ENCODE measurements around the gene COMMD3.
"Not testable (repeated sequence)": the region's sequence is repeated elsewhere in the genome, so short reads cannot be mapped to it uniquely, and the experiment has no call there.

COMMD3 gene

GRCh38 chr10:22309180-22310000 is 6.8 kb upstream of the COMMD3 start:
- DNase-seq (ENCODE audit: low spot score in 2 of 2) (no peak), ATAC-seq (replicated peaks; ENCODE audit: extremely low read depth, poor library complexity, severe bottlenecking) (no peak)
- H3K9me3 Mint-ChIP-seq, result no peaks in the 10 kb centered on the region
- H3K4me1 Mint-ChIP-seq, result no peaks in the 10 kb centered on the region
- no peak overlapping the region for H3K4me3 Mint-ChIP-seq
- no peak overlapping the region for H3K27ac Mint-ChIP-seq (ENCODE audit: low read depth)
- H3K36me3 Mint-ChIP-seq (ENCODE audit: insufficient read depth), result no peaks in the 10 kb centered on the region
- H3K27me3 Mint-ChIP-seq, result peaks cover 38% of the 10 kb centered on the region

GRCh38 chr10:22310012-22310411 is 6.2 kb upstream of the COMMD3 start:
- H3K4me1 Mint-ChIP-seq; H3K36me3 Mint-ChIP-seq (ENCODE audit: insufficient read depth); H3K9me3 Mint-ChIP-seq; DNase-seq (ENCODE audit: low spot score in 2 of 2); H3K27ac Mint-ChIP-seq (ENCODE audit: low read depth); ATAC-seq (replicated peaks; ENCODE audit: extremely low read depth, poor library complexity, severe bottlenecking); H3K4me3 Mint-ChIP-seq: not testable (repeated sequence)
- peaks cover 32% of the 10 kb centered on the region for H3K27me3 Mint-ChIP-seq

GRCh38 chr10:22310928-22311327 is 5.3 kb upstream of the COMMD3 start:
- H3K4me1 Mint-ChIP-seq, result peaks cover 6% of the 10 kb centered on the region
- H3K27ac Mint-ChIP-seq (ENCODE audit: low read depth), result no peak overlapping the region
- no peaks in the 10 kb centered on the region for H3K9me3 Mint-ChIP-seq
- no peak for ATAC-seq (replicated peaks; ENCODE audit: extremely low read depth, poor library complexity, severe bottlenecking)
- DNase-seq (ENCODE audit: low spot score in 2 of 2), result no peak
- peaks cover 2% of the 10 kb centered on the region for H3K36me3 Mint-ChIP-seq (ENCODE audit: insufficient read depth)
- H3K27me3 Mint-ChIP-seq, result peaks cover 23% of the 10 kb centered on the region
- H3K4me3 Mint-ChIP-seq, result no peak overlapping the region

- Mint-ChIP-seq H3K27ac (ENCODE audit: low read depth) (no peak overlapping the region), H3K36me3 (ENCODE audit: insufficient read depth) (peaks cover 4% of the 10 kb centered on the region), H3K4me3 (peak overlapping the region; percentile 94), H3K27me3 (peaks cover 8% of the 10 kb centered on the region), H3K9me3 (no peaks in the 10 kb centered on the region), H3K4me1 (peaks cover 17% of the 10 kb centered on the region)
- DNase-seq (ENCODE audit: low spot score in 2 of 2) (no peak), ATAC-seq (replicated peaks; ENCODE audit: extremely low read depth, poor library complexity, severe bottlenecking) (no peak)
Measured at GRCh38 chr10:22314852-22315251, 1.3 kb upstream of the COMMD3 start.

GRCh38 chr10:22315455-22316285 is 518 bp upstream of the COMMD3 start:
- peak; percentile 7 for ATAC-seq (replicated peaks; ENCODE audit: extremely low read depth, poor library complexity, severe bottlenecking)
- peaks cover 8% of the 10 kb centered on the region for H3K27me3 Mint-ChIP-seq
- peak overlapping the region; percentile 94 for H3K4me3 Mint-ChIP-seq
- peaks cover 23% of the 10 kb centered on the region for H3K4me1 Mint-ChIP-seq
- peaks cover 8% of the 10 kb centered on the region for H3K36me3 Mint-ChIP-seq (ENCODE audit: insufficient read depth)
- no peak for DNase-seq (ENCODE audit: low spot score in 2 of 2)
- peak overlapping the region; percentile 96 for H3K27ac Mint-ChIP-seq (ENCODE audit: low read depth)
- H3K9me3 Mint-ChIP-seq, result no peaks in the 10 kb centered on the region

- DNase-seq (ENCODE audit: low spot score in 2 of 2), result no peak
- Mint-ChIP-seq H3K4me3 (peak overlapping the region; percentile 94), H3K4me1 (peaks cover 23% of the 10 kb centered on the region), H3K36me3 (ENCODE audit: insufficient read depth) (peaks cover 13% of the 10 kb centered on the region), H3K9me3 (no peaks in the 10 kb centered on the region), H3K27ac (ENCODE audit: low read depth) (peak overlapping the region; percentile 96), H3K27me3 (no peaks in the 10 kb centered on the region)
- ATAC-seq (replicated peaks; ENCODE audit: extremely low read depth, poor library complexity, severe bottlenecking), result no peak
Measured at GRCh38 chr10:22317076-22317370, 835 bp downstream of the COMMD3 start.

- Mint-ChIP-seq H3K27me3 (no peaks in the 10 kb centered on the region), H3K27ac (ENCODE audit: low read depth) (no peak overlapping the region)
Measured at GRCh38 chr10:22317771-22318565, 1.8 kb downstream of the COMMD3 start.

GRCh38 chr10:22318772-22319171 is 2.6 kb downstream of the COMMD3 start:
- Mint-ChIP-seq H3K9me3 (no peaks in the 10 kb centered on the region), H3K27me3 (no peaks in the 10 kb centered on the region), H3K36me3 (ENCODE audit: insufficient read depth) (peaks cover 20% of the 10 kb centered on the region), H3K4me1 (peaks cover 37% of the 10 kb centered on the region), H3K27ac (ENCODE audit: low read depth) (no peak overlapping the region), H3K4me3 (no peak overlapping the region)
- ATAC-seq (replicated peaks; ENCODE audit: extremely low read depth, poor library complexity, severe bottlenecking), result no peak
- DNase-seq (ENCODE audit: low spot score in 2 of 2), result no peak

More at GRCh38 chr10:22317771-22318565, 1.8 kb downstream of the COMMD3 start:
- ATAC-seq (replicated peaks; ENCODE audit: extremely low read depth, poor library complexity, severe bottlenecking), result no peak
- Mint-ChIP-seq H3K9me3 (no peaks in the 10 kb centered on the region), H3K36me3 (ENCODE audit: insufficient read depth) (peaks cover 19% of the 10 kb centered on the region), H3K4me3 (peak overlapping the region; percentile 94), H3K4me1 (peaks cover 31% of the 10 kb centered on the region)
- no peak for DNase-seq (ENCODE audit: low spot score in 2 of 2)

- peak overlapping the region; percentile 86 for H3K4me3 Mint-ChIP-seq
- H3K36me3 Mint-ChIP-seq (ENCODE audit: insufficient read depth), result peaks cover 22% of the 10 kb centered on the region
- H3K27me3 Mint-ChIP-seq, result no peaks in the 10 kb centered on the region
- no peaks in the 10 kb centered on the region for H3K9me3 Mint-ChIP-seq
- DNase-seq (ENCODE audit: low spot score in 2 of 2) (no peak), ATAC-seq (replicated peaks; ENCODE audit: extremely low read depth, poor library complexity, severe bottlenecking) (no peak)
- peak overlapping the region; percentile 86 for H3K27ac Mint-ChIP-seq (ENCODE audit: low read depth)
- H3K4me1 Mint-ChIP-seq, result peaks cover 45% of the 10 kb centered on the region
Measured at GRCh38 chr10:22319547-22319979, 3.4 kb downstream of the COMMD3 start.

- H3K4me1 Mint-ChIP-seq, result peaks cover 50% of the 10 kb centered on the region
Measured at GRCh38 chr10:22319980-22320558, 3.9 kb downstream of the COMMD3 start.

GRCh38 chr10:22320591-22321155 is 4.5 kb downstream of the COMMD3 start, which contains the start of gene BMI1:
BMI1 (plus strand) TSS chr10:22321099; CDS start chr10:22326450, 5,351 bp downstream.
- ATAC-seq (replicated peaks; ENCODE audit: extremely low read depth, poor library complexity, severe bottlenecking) (peak; percentile 24), DNase-seq (ENCODE audit: low spot score in 2 of 2) (no peak)
- Mint-ChIP-seq H3K4me1 (peaks cover 47% of the 10 kb centered on the region), H3K9me3 (no peaks in the 10 kb centered on the region), H3K4me3 (peak within 1 kb of the TSS; percentile 86), H3K27ac (ENCODE audit: low read depth) (peak within 1 kb of the TSS; percentile 86), H3K27me3 (no peaks in the 10 kb centered on the region), H3K36me3 (ENCODE audit: insufficient read depth) (peaks cover 26% of the 10 kb centered on the region)

More at GRCh38 chr10:22319980-22320558, 3.9 kb downstream of the COMMD3 start:
- no peaks in the 10 kb centered on the region for H3K9me3 Mint-ChIP-seq
- H3K27me3 Mint-ChIP-seq, result no peaks in the 10 kb centered on the region
- ATAC-seq (replicated peaks; ENCODE audit: extremely low read depth, poor library complexity, severe bottlenecking) (no peak), DNase-seq (ENCODE audit: low spot score in 2 of 2) (no peak)
- peaks cover 26% of the 10 kb centered on the region for H3K36me3 Mint-ChIP-seq (ENCODE audit: insufficient read depth)
- H3K27ac Mint-ChIP-seq (ENCODE audit: low read depth), result peak overlapping the region; percentile 86
- H3K4me3 Mint-ChIP-seq, result peak overlapping the region; percentile 86

All from central memory CD8-positive, alpha-beta T cell (primary cell).